Activated naive CD8-positive, alpha-beta T cell treated with anti-CD3 and anti-CD28 coated beads, Interleukin-2, amount 50 U/mL, for 24 hours (primary cell): ENCODE data around the gene GAB2.

Experiments used
- ATAC-seq: fragments of 150-1000 bp; cut with Tn5 transposase; one replicate; pipeline ENCODE4 v1.10.0; 2021
- DNase-seq: peaks from one replicate; pipeline ENCODE4 v3.0.0; 2021
- H3K27ac Mint-ChIP-seq: one replicate; pipeline ENCODE4 v1.8.0; 2021; ENCODE audit warnings: mild to moderate bottlenecking, mixed read lengths
- H3K27me3 Mint-ChIP-seq: one replicate; pipeline ENCODE4 v1.8.0; 2021; ENCODE audit warnings: mixed read lengths
- H3K36me3 Mint-ChIP-seq: one replicate; pipeline ENCODE4 v1.8.0; 2021; ENCODE audit warnings: low read depth, mixed read lengths
- H3K4me1 Mint-ChIP-seq: one replicate; pipeline ENCODE4 v1.8.0; 2021; ENCODE audit warnings: mixed read lengths
- H3K4me3 Mint-ChIP-seq: one replicate; pipeline ENCODE4 v1.8.0; 2021; ENCODE audit warnings: mild to moderate bottlenecking, moderate library complexity, mixed read lengths
- H3K9me3 Mint-ChIP-seq: one replicate; pipeline ENCODE4 v1.8.0; 2021; ENCODE audit warnings: mixed read lengths

The GAB2 gene

GRCh38 chr11:78339483-78339882, 78.1 kb downstream of the GAB2 start:
- Mint-ChIP-seq H3K4me3 (no peak overlapping the region), H3K9me3 (no peaks in the 10 kb centered on the region), H3K27me3 (peaks cover 7% of the 10 kb centered on the region), H3K36me3 (no peaks in the 10 kb centered on the region), H3K27ac (no peak overlapping the region), H3K4me1 (peaks cover 10% of the 10 kb centered on the region)
- ATAC-seq (peak; percentile 49), DNase-seq (no peak)

- no peak for ATAC-seq
- H3K27me3 Mint-ChIP-seq, result peaks cover 7% of the 10 kb centered on the region
- no peak overlapping the region for H3K27ac Mint-ChIP-seq
- H3K9me3 Mint-ChIP-seq, result no peaks in the 10 kb centered on the region
- no peak for DNase-seq
- no peak overlapping the region for H3K4me3 Mint-ChIP-seq
- no peaks in the 10 kb centered on the region for H3K36me3 Mint-ChIP-seq
- peaks cover 10% of the 10 kb centered on the region for H3K4me1 Mint-ChIP-seq
Observed at GRCh38 chr11:78338702-78339101, 78.9 kb downstream of the GAB2 start.

- H3K27me3 Mint-ChIP-seq, result peaks cover 7% of the 10 kb centered on the region
- H3K36me3 Mint-ChIP-seq, result no peaks in the 10 kb centered on the region
- H3K4me3 Mint-ChIP-seq, result no peak overlapping the region
- no peaks in the 10 kb centered on the region for H3K9me3 Mint-ChIP-seq
- no peak overlapping the region for H3K27ac Mint-ChIP-seq
- ATAC-seq (no peak), DNase-seq (no peak)
- H3K4me1 Mint-ChIP-seq, result peaks cover 10% of the 10 kb centered on the region
Observed at GRCh38 chr11:78338138-78338537, 79.5 kb downstream of the GAB2 start.

- H3K4me1 Mint-ChIP-seq, result peaks cover 13% of the 10 kb centered on the region
- no peaks in the 10 kb centered on the region for H3K9me3 Mint-ChIP-seq
- no peak overlapping the region for H3K4me3 Mint-ChIP-seq
- no peaks in the 10 kb centered on the region for H3K36me3 Mint-ChIP-seq
- DNase-seq (no peak), ATAC-seq (no peak)
- H3K27me3 Mint-ChIP-seq, result peaks cover 7% of the 10 kb centered on the region
- H3K27ac Mint-ChIP-seq, result no peak overlapping the region
Observed at GRCh38 chr11:78337554-78337924, 80.1 kb downstream of the GAB2 start.

- Mint-ChIP-seq H3K36me3 (no peaks in the 10 kb centered on the region), H3K27ac (no peak overlapping the region), H3K4me3 (no peak overlapping the region), H3K9me3 (no peaks in the 10 kb centered on the region), H3K27me3 (peaks cover 6% of the 10 kb centered on the region), H3K4me1 (peaks cover 18% of the 10 kb centered on the region)
- ATAC-seq (no peak), DNase-seq (no peak)
Observed at GRCh38 chr11:78336877-78337553, 80.6 kb downstream of the GAB2 start.

GRCh38 chr11:78334109-78334508, 83.5 kb downstream of the GAB2 start:
- H3K4me3 Mint-ChIP-seq, result no peak overlapping the region
- H3K4me1 Mint-ChIP-seq, result peaks cover 14% of the 10 kb centered on the region
- no peak overlapping the region for H3K27ac Mint-ChIP-seq
- ATAC-seq, result no peak
- no peak for DNase-seq
- no peaks in the 10 kb centered on the region for H3K36me3 Mint-ChIP-seq
- no peaks in the 10 kb centered on the region for H3K9me3 Mint-ChIP-seq
- H3K27me3 Mint-ChIP-seq, result no peaks in the 10 kb centered on the region

- no peak overlapping the region for H3K4me3 Mint-ChIP-seq
- ATAC-seq (no peak), DNase-seq (no peak)
- H3K4me1 Mint-ChIP-seq, result peaks cover 14% of the 10 kb centered on the region
- H3K27me3 Mint-ChIP-seq, result no peaks in the 10 kb centered on the region
- H3K9me3 Mint-ChIP-seq, result no peaks in the 10 kb centered on the region
- H3K36me3 Mint-ChIP-seq, result no peaks in the 10 kb centered on the region
- H3K27ac Mint-ChIP-seq, result no peak overlapping the region
Observed at GRCh38 chr11:78332872-78333271, 84.7 kb downstream of the GAB2 start.

GRCh38 chr11:78332174-78332866, 85.3 kb downstream of the GAB2 start:
- Mint-ChIP-seq H3K9me3 (no peaks in the 10 kb centered on the region), H3K4me1 (peaks cover 14% of the 10 kb centered on the region), H3K27me3 (no peaks in the 10 kb centered on the region), H3K4me3 (no peak overlapping the region), H3K36me3 (no peaks in the 10 kb centered on the region), H3K27ac (no peak overlapping the region)
- DNase-seq (no peak), ATAC-seq (peak; percentile 57)

GRCh38 chr11:78331711-78332110, 85.9 kb downstream of the GAB2 start:
- Mint-ChIP-seq H3K27ac (no peak overlapping the region), H3K9me3 (no peaks in the 10 kb centered on the region), H3K27me3 (no peaks in the 10 kb centered on the region), H3K36me3 (no peaks in the 10 kb centered on the region), H3K4me3 (no peak overlapping the region), H3K4me1 (peaks cover 14% of the 10 kb centered on the region)
- DNase-seq, result no peak
- ATAC-seq, result no peak

GRCh38 chr11:78330361-78330760, 87.3 kb downstream of the GAB2 start:
- Mint-ChIP-seq H3K9me3 (no peaks in the 10 kb centered on the region), H3K4me3 (no peak overlapping the region), H3K27ac (no peak overlapping the region), H3K36me3 (no peaks in the 10 kb centered on the region), H3K27me3 (no peaks in the 10 kb centered on the region), H3K4me1 (peaks cover 25% of the 10 kb centered on the region)
- ATAC-seq (no peak), DNase-seq (no peak)

GRCh38 chr11:78327945-78328344, 89.7 kb downstream of the GAB2 start:
- Mint-ChIP-seq H3K27ac (no peak overlapping the region), H3K4me1 (peaks cover 37% of the 10 kb centered on the region), H3K36me3 (no peaks in the 10 kb centered on the region), H3K4me3 (no peak overlapping the region), H3K9me3 (no peaks in the 10 kb centered on the region), H3K27me3 (no peaks in the 10 kb centered on the region)
- no peak for ATAC-seq
- DNase-seq, result no peak

GRCh38 chr11:78325274-78325781, 92.3 kb downstream of the GAB2 start:
- Mint-ChIP-seq H3K4me1 (peaks cover 24% of the 10 kb centered on the region), H3K27me3 (no peaks in the 10 kb centered on the region), H3K9me3 (no peaks in the 10 kb centered on the region), H3K27ac (peak overlapping the region; percentile 59), H3K36me3 (no peaks in the 10 kb centered on the region), H3K4me3 (no peak overlapping the region)
- DNase-seq (no peak), ATAC-seq (peak; percentile 87)

- no peak overlapping the region for H3K4me3 Mint-ChIP-seq
- no peaks in the 10 kb centered on the region for H3K36me3 Mint-ChIP-seq
- H3K4me1 Mint-ChIP-seq, result peaks cover 24% of the 10 kb centered on the region
- H3K9me3 Mint-ChIP-seq, result no peaks in the 10 kb centered on the region
- no peak overlapping the region for H3K27ac Mint-ChIP-seq
- no peaks in the 10 kb centered on the region for H3K27me3 Mint-ChIP-seq
- DNase-seq, result no peak
- no peak for ATAC-seq
Observed at GRCh38 chr11:78323363-78323762, 94.3 kb downstream of the GAB2 start.

GRCh38 chr11:78319453-78319955, 98.1 kb downstream of the GAB2 start:
- no peak overlapping the region for H3K27ac Mint-ChIP-seq
- no peaks in the 10 kb centered on the region for H3K27me3 Mint-ChIP-seq
- H3K9me3 Mint-ChIP-seq, result no peaks in the 10 kb centered on the region
- H3K36me3 Mint-ChIP-seq, result no peaks in the 10 kb centered on the region
- peaks cover 3% of the 10 kb centered on the region for H3K4me1 Mint-ChIP-seq
- ATAC-seq (no peak), DNase-seq (no peak)
- no peak overlapping the region for H3K4me3 Mint-ChIP-seq
